Ramos (cell line): ENCODE results near the gene TEAD3.
"Not testable (repeated sequence)": the region's sequence is repeated elsewhere in the genome, so short reads cannot be mapped to it uniquely, and the experiment has no call there.

ENCODE experiments used
- in situ Hi-C: fragments of 300-500 bp; cut with MboI; formaldehyde crosslinking; loops from one replicate; pipeline ENCODE4 v1.14.3; 2022; ENCODE audit warnings: low sequenced_read_pairs; ENCODE audit not compliant: unreplicated experiment

The TEAD3 gene

DNA sequence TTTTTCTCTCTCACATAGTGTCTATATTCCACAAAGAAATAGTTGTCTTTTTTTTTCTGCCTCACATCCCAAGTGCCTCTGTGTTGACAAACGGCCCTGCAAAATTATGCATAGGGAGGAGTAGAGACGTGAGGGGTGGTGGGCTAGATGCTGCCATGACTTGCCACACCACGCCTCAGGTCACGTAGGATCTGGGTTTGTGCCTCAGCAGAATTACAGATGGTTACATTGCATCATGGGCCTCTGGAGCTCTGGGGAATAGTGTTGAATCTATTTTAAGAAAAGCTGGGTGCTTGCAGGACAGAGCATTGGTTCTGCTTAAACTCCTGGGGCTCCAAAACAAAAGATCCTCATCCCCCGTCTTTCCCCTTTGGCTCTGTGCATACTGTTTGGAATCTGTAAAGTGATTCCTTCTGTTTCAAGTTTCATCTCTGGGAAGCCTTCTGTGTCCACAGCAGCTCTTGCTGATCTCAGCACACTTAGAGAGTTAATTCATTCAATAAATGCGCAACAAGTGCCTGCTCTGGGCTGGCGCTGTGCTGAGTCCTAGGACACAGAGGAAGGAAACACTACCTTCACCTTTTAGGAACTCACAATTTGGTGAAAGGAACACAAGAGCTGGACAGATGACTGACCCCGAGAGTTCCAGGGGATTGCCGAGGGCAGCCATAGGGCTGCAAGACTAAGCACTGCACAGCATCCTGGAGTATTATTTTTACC is 42.3 kb downstream of the TEAD3 start:
- in situ Hi-C loops, result no loop called here

DNA sequence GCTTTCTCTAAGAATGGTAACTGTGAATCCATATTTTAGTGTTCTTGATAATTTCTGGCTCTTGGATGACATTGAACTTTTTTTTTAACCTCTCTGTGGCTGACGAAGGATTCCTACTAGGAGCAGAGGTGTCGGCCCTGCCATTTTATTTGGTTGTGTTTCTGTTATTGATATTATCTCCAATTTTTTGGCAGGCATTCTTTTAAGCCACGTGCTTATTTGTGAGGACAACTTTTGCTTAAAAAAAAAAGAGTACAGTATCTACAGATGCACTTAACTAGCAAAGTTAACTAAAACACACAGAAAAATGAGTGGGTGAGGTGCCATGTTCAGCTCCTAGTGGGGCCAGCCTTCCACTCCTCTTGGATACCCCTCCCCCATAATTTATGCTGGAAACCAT is 43.6 kb downstream of the TEAD3 start:
- in situ Hi-C loops, result no loop called here

DNA sequence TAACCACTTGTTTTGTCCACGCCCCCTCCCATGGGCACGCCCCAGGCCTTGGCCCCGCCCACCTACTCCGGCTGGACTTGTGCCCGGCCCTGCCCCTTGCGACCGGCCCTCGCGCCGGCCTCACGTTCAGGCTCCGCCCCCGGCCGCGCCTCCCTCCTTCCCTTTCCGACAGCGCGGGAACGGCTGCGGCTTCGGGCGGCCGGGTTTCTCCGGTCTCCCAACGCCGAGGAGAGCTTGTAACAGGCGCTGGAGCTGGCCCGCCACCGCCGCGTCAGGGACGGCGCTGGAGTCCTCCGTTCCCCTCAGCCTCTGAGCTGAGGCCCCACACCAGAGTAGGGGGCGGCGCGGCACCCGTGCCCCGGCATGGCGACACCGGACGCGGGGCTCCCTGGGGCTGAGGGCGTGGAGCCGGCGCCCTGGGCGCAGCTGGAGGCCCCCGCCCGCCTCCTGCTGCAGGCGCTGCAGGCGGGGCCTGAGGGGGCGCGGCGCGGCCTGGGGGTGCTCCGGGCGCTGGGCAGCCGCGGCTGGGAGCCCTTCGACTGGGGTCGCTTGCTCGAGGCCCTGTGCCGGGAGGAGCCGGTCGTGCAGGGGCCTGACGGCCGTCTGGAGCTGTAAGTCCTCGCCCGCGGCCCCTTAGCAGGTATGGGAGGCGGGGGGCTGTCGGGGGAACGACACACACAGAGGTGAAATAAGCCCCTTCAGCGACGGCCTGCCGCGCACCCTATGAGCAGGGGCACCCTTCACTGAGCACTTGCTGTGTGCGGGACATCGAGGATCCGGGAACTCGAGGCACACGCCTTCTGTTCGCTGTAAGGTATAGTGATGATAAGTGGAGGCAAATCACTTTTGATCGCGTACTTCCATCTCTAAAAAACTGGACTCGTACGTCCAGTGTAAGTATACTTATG is 44.4 kb downstream of the TEAD3 start, which contains the start of gene FANCE:
Gene FANCE, plus strand, starts transcription at position 156 of the 908 bp plus-strand sequence. Its CDS starts 208 bp downstream, at position 364.
- in situ Hi-C loops, result no loop called here

DNA sequence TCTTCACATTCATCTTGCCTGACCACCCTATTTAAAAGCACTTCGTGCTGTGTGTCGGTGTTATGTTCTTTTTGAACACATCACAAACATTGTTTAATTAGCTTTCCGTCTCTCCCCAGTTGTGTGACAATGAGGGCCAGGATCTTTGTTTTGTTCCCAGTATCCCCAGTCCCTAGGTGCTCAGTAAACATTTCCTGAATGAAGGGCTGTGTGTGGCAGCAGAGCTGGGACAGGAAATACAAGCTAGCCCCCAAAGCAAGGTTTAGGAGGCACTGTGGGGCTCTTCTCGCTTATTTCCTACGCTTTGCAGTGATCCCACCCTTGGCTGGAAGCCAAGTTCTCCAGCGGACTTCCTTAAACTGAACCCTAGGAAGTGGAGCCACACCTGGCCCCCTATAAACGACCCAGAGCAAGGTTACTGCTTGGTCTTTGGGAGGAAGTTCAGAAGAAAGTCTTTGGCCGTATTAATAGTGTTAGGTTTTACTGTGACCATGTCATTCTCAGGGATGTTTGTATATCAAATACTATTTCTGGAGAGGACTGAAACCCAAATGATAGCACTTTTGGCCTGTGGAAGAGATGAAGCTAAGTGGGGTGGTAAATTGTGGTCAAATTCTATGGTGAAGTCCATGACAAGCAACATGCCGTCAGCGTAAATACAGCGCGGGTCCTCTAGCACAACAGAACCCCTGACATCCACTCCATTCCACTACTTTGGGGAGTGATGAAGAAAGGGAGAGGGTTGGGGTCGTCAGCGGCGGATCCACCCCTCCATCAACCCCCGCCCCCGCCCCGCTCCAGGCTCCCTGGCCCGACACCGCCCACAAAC is 45.3 kb downstream of the TEAD3 start:
- in situ Hi-C loops, result no loop called here

DNA sequence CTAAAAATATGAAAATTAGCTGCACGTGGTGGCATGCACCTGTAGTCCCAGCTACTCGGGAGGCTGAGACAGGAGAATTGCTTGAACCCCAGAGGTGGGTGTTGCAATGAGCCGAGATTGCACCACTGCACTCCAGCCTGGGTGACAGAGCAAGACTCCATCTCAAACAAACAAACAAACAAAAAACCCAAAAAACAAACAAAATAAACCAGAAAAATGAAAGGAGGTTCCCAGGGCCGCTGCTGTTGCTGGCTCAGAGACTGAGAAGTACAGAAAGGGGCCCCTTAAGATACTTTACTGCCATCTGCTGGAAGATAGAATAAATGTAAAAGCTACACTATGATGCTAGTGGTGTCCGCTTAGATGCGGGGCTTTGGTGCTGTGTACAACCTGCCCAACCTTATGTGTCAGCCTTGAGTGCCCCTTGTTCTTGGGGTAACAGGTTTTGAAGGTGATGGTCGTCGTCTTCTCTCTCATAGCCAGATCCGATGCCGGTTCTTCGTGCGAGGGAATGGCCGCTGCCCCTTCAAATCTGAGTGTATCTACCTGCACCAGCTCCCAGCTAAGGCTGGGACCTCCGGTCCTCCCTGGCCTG is 47.5 kb downstream of the TEAD3 start:
- in situ Hi-C loops, result no loop called here

DNA sequence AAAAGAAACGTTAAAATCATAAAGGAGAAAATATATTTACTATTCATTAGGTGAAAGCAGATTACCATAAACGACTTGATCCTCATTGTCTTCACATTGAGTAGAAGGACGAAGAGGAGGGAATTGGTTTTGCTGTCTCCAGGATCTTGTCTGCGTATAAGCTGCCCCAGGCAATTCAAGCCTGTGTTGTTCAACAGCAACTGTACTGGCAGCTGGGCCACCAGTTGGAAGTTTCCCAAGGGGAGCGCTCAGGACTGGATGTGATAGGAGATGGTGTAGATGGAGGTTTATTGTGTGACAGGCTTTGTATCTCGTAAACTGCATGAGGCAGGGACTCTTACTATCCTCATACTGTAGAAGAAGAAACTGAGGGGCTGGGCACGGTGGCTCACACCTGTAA is 48.7 kb downstream of the TEAD3 start:
- in situ Hi-C loops, result no loop called here

DNA sequence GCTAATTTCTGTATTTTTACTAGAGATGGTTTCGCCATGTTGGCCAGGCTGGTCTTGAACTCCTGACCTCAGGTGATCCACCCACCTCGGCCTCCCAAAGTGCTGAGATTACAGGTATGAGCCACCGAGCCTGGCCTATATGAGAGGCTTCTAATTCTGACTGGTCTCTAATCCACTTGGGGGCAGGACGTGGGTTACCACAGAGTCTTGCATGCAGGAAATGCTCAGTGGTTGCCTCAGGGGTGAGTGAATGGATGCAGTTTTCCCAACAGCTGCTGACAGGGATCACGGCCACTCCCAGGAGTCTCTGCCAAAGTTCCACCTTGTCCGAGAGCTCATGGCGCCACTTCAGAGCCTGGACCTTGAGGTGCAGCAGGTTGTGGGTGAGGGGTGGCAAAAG is 51.2 kb downstream of the TEAD3 start:
- in situ Hi-C loops, result no loop called here

DNA sequence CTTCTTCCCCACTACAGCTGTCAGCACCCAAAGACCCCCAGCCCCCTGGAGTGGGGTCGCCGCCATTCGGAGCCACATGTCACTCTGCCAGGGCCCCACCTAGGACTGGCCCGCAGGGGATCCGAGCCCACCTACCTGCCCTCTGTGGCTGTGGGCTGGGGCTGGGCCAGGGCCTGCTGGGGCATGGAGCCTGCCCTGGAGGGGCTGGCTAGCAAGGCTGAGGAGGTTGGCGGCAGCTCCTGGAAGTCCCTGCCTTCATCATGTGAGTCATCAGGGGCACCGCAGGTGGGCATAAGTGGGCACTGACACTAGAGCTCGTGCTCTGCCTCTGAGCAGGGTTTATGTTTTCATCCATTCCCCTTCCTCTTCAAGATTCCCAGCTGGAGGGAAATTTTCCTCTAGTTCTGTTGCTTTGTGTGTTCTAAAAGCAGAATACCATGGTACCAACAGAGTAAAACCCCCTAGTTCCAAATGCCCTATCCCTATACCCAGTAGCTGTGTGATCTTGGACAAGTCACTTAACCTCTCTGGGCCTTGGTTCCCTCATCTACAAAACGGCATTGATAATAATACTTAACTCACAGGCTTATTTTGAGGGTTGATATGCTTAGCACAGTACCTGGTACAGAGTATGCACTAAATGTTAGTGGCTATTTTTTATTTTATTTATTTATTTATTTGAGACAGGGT is 53.4 kb downstream of the TEAD3 start:
- in situ Hi-C loops, result no loop called here

DNA sequence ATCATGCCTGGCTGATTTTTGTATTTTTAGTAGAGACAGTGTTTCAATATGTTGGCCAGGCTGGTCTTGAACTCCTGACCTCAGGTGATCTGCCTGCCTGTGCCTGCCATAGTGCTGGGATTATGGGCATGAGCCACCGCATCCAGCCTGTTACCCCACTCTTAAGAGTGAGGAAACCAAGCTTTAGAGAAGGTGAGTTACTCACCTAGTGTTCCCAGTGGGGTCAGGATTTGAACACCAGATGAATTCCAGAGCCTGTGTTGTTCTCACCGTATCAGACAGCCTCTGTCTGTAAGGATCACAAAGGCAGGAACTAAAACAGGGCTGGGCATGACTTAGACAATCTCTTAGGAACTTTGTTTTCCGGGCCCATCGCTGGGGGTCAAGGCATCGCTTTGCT is 54.2 kb downstream of the TEAD3 start:
- in situ Hi-C loops, result no loop called here

DNA sequence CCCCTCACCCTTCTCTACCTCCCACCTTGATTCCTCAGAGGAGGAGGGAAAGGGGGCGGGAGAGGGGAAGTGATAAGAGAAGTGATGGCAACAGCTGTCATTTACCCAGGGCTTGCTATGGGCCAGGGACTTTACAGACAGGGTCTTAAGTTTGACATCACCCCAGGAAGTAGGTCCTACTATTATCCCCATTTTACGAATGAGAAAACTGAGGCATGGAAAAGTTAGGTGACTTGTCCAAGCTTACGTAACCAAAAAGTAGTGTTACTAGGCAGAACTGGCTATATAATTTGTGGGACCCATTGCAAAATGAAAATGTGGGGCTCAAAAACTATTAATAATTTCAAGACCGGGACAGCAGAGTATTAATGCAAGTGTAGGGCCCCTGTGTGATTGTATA is 55.2 kb downstream of the TEAD3 start:
- in situ Hi-C loops, result no loop called here

DNA sequence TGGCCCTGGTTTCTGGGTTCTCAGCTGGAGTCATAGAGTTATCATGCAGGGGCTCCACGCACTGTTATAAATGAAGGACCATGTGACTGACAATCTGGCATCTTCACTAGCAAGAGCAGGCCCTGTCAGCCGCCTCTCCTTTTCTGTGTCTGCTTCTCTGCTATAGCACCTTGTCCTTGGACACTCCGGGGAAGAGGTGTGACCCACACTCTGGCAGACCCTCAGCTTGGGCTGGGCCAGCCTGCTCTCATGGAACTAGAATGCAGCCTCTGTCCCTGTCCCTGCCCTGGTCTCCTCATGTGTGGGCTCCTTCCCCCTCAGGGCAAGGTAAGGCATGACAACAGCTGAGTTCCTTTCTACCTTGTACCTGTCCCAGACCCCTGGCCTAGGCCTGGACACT is 55.7 kb downstream of the TEAD3 start:
- in situ Hi-C loops, result no loop called here

DNA sequence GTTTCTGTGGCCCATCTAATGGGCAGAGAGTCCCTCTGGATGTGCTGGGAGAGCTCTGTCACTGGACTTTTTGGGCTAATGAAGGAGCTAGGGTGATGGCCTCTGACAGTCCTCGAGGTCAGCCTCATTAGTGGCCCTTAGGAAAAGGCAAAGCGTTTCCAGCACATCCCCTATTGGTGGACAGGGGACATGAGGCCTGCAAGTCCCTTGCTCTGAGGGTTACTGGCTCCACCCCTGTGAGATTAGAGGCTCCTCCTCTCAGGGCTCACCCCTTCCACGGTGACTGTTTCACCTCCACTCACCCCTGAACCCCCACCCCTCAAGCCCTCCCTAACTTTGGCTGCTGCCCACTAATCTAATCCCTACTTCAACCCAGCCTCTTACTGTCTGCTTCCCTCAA is 57.6 kb downstream of the TEAD3 start:
- in situ Hi-C loops, result no loop called here

DNA sequence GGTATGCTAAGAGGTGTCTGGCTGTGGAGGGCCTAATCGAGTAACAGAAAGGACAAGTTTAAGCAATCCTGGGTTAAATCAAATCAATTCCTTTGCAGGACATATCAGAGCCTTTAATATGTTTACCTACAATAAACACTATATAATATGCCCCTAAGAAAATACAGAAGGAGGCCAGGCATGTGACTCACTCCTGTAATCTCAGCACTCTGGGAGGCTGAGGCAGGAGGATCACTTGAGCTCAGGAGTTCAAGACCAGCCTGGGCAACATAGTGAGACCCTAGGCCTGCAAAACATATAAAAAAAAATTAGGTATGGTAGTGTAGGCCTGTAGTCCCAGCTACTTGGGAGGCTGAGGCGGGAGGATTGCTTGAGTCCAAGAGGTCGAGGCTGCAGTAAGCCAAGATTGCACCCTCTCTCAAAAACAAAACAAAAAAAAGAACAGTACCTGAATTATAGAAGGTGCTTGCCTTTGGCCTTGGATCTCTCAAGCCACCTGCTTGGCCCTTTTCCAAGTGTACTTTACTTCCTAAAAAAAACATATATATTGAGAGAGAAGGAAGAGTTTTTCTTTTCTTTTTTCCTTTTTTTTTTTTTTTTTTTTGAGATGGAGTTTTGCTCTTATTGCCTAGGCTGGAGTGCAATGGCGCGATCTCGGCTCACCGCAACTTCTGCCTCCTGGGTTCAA is 58.4 kb downstream of the TEAD3 start:
- in situ Hi-C loops, result not testable (repeated sequence)

DNA sequence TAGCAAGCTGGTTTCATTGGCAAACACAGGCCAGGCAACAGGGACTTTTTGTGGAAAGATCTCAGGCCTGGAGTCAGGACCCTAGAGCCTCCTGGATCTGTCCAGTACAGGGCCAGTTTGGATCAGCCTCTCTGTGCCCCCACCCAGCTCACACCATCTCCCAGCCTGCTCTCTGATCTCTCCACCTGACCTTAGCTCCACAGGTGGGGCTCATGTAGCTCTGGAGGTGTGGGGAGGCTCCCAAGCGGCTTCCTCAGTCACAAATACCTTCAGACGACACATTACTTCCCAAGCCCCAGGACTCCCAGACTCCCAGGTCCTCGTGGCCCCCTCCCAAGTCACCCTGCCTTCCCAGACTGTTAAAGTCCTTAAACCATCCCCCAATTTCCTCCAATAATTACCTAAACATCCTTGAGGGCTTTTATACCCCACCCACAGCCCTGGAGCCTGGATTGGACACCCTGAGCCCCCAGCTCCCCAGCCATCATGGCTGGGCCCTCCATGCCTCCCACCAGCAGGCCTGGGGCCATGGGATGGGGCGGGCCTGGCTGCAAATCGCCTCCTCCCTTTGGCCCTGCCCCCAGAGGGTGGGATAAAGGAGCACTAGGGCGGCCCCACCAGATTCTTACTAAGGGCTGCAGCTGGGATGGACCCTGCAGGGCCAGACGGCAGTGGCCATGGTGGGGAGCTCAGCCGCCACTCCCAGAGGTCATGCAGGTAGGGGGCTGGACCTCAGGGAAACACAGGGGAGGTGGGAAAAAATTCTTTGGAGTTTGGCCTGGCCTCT is 60.6 kb downstream of the TEAD3 start:
- in situ Hi-C loops, result no loop called here

DNA sequence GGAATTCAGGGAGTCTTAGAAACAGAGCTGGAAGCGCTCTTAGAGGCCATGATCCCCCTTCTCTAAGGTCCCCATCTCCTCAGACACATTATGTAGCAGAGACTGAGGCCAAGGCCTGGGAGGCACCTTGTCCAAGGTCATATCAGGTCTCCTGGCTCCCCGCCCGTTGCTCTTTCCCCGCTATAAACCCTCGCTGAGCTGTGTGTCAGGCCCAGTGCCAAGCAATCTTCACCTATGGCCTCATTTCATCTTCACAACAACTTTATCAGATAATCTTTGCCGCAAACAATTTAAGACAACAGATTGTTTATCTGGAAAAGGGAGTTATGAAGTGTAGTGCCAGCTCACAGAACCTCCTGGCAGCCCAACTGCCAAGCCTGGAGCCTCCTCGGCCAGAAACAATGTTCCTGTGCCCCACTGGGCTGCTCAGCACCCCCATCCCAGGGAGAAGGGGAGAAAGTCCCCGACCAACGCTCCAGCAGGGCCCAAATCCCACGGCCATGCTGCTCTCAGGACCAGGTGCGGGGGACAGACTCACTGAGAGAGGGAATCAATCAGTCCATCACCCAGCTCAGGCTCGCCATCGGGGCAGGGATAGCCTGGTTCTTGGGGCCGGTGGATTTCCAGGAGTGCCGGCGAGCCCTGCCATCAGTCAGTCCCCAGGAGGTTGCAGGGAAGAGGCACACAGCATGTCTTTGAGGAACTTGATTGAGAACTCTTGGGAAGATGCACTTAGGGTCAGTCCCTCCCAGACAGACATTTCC is 61.6 kb downstream of the TEAD3 start:
- in situ Hi-C loops, result no loop called here

DNA sequence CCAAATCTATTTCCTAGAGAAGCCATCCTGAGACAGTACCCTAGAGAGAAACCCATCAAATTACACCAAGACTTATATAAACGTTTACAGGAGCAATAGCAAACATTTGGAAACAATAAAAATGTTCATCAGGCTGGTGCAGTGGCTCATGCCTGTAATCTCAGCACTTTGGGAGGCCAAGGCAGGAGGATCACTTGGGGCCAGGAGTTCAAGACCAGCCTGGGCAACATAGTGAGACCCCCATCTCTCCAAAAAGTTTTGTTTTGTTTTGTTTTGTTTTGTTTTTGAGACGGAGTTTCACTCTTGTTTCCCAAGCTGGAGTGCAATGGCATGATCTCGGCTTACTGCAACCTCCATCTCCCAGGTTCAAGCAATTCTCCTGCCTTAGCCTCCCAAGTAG is 64.2 kb downstream of the TEAD3 start:
- in situ Hi-C loops, result not testable (repeated sequence)

DNA sequence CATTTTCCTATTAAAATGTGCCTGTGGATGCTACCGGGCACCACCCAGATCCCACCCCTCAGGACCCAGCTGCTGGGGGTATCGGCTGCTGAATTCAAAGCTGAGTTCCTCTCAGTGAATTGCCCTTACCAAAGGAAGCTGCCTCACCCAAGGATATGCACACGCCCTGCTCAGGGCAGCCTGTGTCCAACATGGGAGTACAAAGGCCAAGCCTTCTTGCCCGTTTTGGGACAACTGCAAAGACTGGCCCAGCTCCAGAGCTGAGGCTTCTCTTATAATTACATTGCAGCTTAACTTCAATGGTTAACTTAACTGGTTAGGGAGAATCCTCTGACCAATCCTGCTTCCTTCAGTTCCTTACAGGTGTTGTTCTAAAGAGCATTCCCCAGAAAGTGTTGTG is 64.6 kb downstream of the TEAD3 start:
- in situ Hi-C loops, result no loop called here

DNA sequence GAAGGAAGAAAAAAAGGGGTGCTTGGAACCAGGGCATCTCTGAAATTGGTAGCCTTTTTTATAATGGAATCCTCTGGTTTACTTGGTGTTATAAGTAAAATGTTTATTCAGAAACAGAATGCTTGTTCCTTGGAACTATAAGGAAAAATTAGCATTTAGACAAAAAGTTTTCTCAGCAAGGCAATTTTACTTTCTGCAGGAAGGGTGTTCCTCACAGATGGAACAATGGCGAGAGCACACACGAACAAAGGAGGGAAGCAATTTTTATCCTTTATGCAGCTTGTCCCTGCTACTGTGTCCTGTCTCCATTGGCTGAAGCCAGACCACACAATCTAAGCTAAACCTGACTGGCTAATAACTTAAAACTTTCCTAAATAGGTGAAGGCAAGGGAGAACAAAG is 67.4 kb downstream of the TEAD3 start:
- in situ Hi-C loops, result no loop called here
